Measurements from ENCODE around the gene PLPP1.

GRCh38 chr5:55551358-55551757, 16.6 kb upstream of the PLPP1 start:
- no peak for TF ChIP-seq ZBTB43 (CRISPR knock-in tag; conservative IDR thresholded peaks at IDR 0.05)
- no peak for TF ChIP-seq PHF20 (CRISPR knock-in tag; IDR thresholded peaks at IDR 0.05)
- no peak for TF ChIP-seq TAF1 (CRISPR knock-in tag; IDR thresholded peaks at IDR 0.05)
- TF ChIP-seq TFDP1 (CRISPR knock-in tag; IDR thresholded peaks at IDR 0.05; ENCODE audit: borderline replicate concordance): no peak
- no peak for TF ChIP-seq CTCF (CRISPR knock-in tag; IDR thresholded peaks at IDR 0.05)
- TF ChIP-seq ZBTB1 (CRISPR knock-in tag; IDR thresholded peaks at IDR 0.05; ENCODE audit: borderline replicate concordance): no peak
- no peak for TF ChIP-seq BRD4 (CRISPR knock-in tag; IDR thresholded peaks at IDR 0.05)
- TF ChIP-seq HDAC1 (CRISPR knock-in tag; IDR thresholded peaks at IDR 0.05): no peak
- no peak for TF ChIP-seq EZH2 (conservative IDR thresholded peaks at IDR 0.05; ENCODE audit: low read depth, low read length)

Measured in HepG2 (cell line).